ENCODE results near the gene KCNJ8. TPM values are rescaled to one million over a fixed set of nuclear protein-coding genes. Genes with fewer than 3 reads are reported as not detected.

KCNJ8 gene
- total and polyA plus RNA-seq, 8 donors: 5.7 to 19.6 (median 8.9) TPM; not detected in 2

- WGBS, 5 donors: 17 to 24% (median 21%) methylated on average over 14 of the region's 14 CpGs
- peak overlapping the region in 4 of 5 donors; percentile 81 to 92 (median 84) for H3K27ac ChIP-seq
- intact Hi-C loops (cut with DNase I; ENCODE audit: low total_unique reads): no loop called here
- H3K36me3 ChIP-seq: no peaks in the 10 kb centered on the region
- peaks cover 0 to 26% (median 10%) of the 10 kb centered on the region in 3 donors for H3K27me3 ChIP-seq
- TF ChIP-seq POLR2A (IDR thresholded peaks at IDR 0.05): no peak
- TF ChIP-seq POLR2AphosphoS5 (IDR thresholded peaks at IDR 0.05): peak in 1 of 3 donors; percentile 77
- peak overlapping the region; percentile 56 to 60 (median 57) for H3K4me3 ChIP-seq
- peaks cover 0 to 29% (median 16%) of the 10 kb centered on the region in 4 donors for H3K4me1 ChIP-seq
- DNase-seq: peak in 1 of 2 donors; percentile 76
- no peaks in the 10 kb centered on the region for H3K9me3 ChIP-seq
Observed at GRCh38 chr12:21775133-21775820, 771 bp upstream of the KCNJ8 start.

- Histone ChIP-seq H3K27me3 (peaks cover 0 to 26% (median 10%) of the 10 kb centered on the region in 3 donors), H3K4me1 (peaks cover 0 to 31% (median 14%) of the 10 kb centered on the region in 4 donors), H3K27ac (peak overlapping the region in 4 of 5 donors; percentile 81 to 92 (median 84)), H3K9me3 (no peaks in the 10 kb centered on the region), H3K36me3 (peaks cover 0 to 7% (median 0%) of the 10 kb centered on the region in 4 donors), H3K4me3 (peak overlapping the region; percentile 56 to 60 (median 57))
- TF ChIP-seq EP300 (IDR thresholded peaks at IDR 0.05): no peak
- TF ChIP-seq POLR2AphosphoS5 (IDR thresholded peaks at IDR 0.05): peak in 1 of 3 donors; percentile 25
- WGBS, 5 donors: 3 to 11% (median 7%) methylated on average over 10 of the region's 10 CpGs
- intact Hi-C loops (cut with DNase I; ENCODE audit: low total_unique reads): no loop called here
- peak in 1 of 2 donors; percentile 30 for DNase-seq
Observed at GRCh38 chr12:21773806-21774205, 700 bp downstream of the KCNJ8 start.

GRCh38 chr12:21773263-21773741, 1.2 kb downstream of the KCNJ8 start:
- Histone ChIP-seq H3K36me3 (peaks cover 0 to 7% (median 0%) of the 10 kb centered on the region in 4 donors), H3K27me3 (peaks cover 0 to 26% (median 10%) of the 10 kb centered on the region in 3 donors), H3K9me3 (no peaks in the 10 kb centered on the region), H3K4me3 (peak overlapping the region; percentile 56 to 60 (median 57)), H3K4me1 (peaks cover 0 to 31% (median 14%) of the 10 kb centered on the region in 4 donors), H3K27ac (peak overlapping the region; percentile 30 to 92 (median 83))
- 20 to 35% (median 25%) methylated on average over 23 of the region's 23 CpGs for WGBS, 5 donors
- peak in 2 of 3 donors; percentile 35 to 62 for TF ChIP-seq POLR2AphosphoS5 (IDR thresholded peaks at IDR 0.05)
- no peak for TF ChIP-seq EP300 (IDR thresholded peaks at IDR 0.05)
- TF ChIP-seq CTCF (IDR thresholded peaks at IDR 0.05): peak in 1 of 7 experiments; percentile 17
- intact Hi-C loops (cut with DNase I; ENCODE audit: low total_unique reads): no loop called here
- peak in 1 of 2 donors; percentile 67 for DNase-seq

- Histone ChIP-seq H3K4me3 (no peak overlapping the region), H3K4me1 (peaks cover 0 to 28% (median 13%) of the 10 kb centered on the region in 4 donors), H3K27me3 (peaks cover 0 to 26% (median 10%) of the 10 kb centered on the region in 3 donors), H3K36me3 (peaks cover 0 to 9% (median 1%) of the 10 kb centered on the region in 4 donors), H3K27ac (peak overlapping the region in 1 of 5 donors; percentile 92), H3K9me3 (no peaks in the 10 kb centered on the region)
- DNase-seq: no peak
- intact Hi-C loops (cut with DNase I; ENCODE audit: low total_unique reads): no loop called here
- TF ChIP-seq EP300 (IDR thresholded peaks at IDR 0.05): no peak
- no peak for TF ChIP-seq POLR2A (IDR thresholded peaks at IDR 0.05)
- TF ChIP-seq POLR2AphosphoS5 (IDR thresholded peaks at IDR 0.05): no peak
- TF ChIP-seq CTCF (IDR thresholded peaks at IDR 0.05): no peak
- WGBS, 5 donors: 47 to 72% (median 62%) methylated on average over 1 of the region's 1 CpG
Observed at GRCh38 chr12:21771311-21771710, 3.2 kb downstream of the KCNJ8 start.

- Histone ChIP-seq H3K9me3 (no peaks in the 10 kb centered on the region), H3K27ac (no peak overlapping the region), H3K4me1 (peaks cover 0 to 11% (median 5%) of the 10 kb centered on the region in 4 donors), H3K36me3 (peaks cover 0 to 23% (median 8%) of the 10 kb centered on the region in 4 donors), H3K4me3 (no peak overlapping the region), H3K27me3 (peaks cover 0 to 13% (median 2%) of the 10 kb centered on the region in 3 donors)
- intact Hi-C loops (cut with DNase I; ENCODE audit: low total_unique reads): no loop called here
- WGBS, 5 donors: 63 to 77% (median 69%) methylated on average over 2 of the region's 2 CpGs
- DNase-seq: no peak
- TF ChIP-seq POLR2AphosphoS5 (IDR thresholded peaks at IDR 0.05): no peak
- no peak for TF ChIP-seq EP300 (IDR thresholded peaks at IDR 0.05)
- TF ChIP-seq POLR2A (IDR thresholded peaks at IDR 0.05): no peak
- no peak for TF ChIP-seq CTCF (IDR thresholded peaks at IDR 0.05)
Observed at GRCh38 chr12:21769307-21769706, 5.2 kb downstream of the KCNJ8 start.
